ENCODE measurements around the gene MRPL17. TPM values are rescaled to one million over a fixed set of nuclear protein-coding genes. Genes with fewer than 3 reads are reported as not detected.

Gene MRPL17
- total and polyA plus RNA-seq, 9 of the 15 experiments (the other 6 are each of a cell fraction or from before 2014, with no cell fraction given) = 33.9 to 81.6 (median 43.9) TPM

- TF ChIP-seq PHF8 (IDR thresholded peaks at IDR 0.05; ENCODE audit: borderline replicate concordance, low read length) (no peak), ASH1L (IDR thresholded peaks at IDR 0.05; ENCODE audit: borderline replicate concordance, low read depth, partially characterized antibody) (no peak), CGGBP1 (CRISPR knock-in tag; IDR thresholded peaks at IDR 0.05) (no peak), HMBOX1 (IDR thresholded peaks at IDR 0.05) (peak; percentile 34; the same call in 1 of the 2 replicates), DNMT1 (IDR thresholded peaks at IDR 0.05) (no peak), ZNF282 (CRISPR knock-in tag; IDR thresholded peaks at IDR 0.05) (no peak), THRAP3 (IDR thresholded peaks at IDR 0.05; ENCODE audit: borderline replicate concordance) (no peak), MBD2 (IDR thresholded peaks at IDR 0.05; ENCODE audit: borderline replicate concordance, low read depth) (no peak), GMEB1 (CRISPR knock-in tag; IDR thresholded peaks at IDR 0.05) (no peak), PTTG1 (tag; IDR thresholded peaks at IDR 0.05; ENCODE audit: low read depth) (no peak), TEAD4 (IDR thresholded peaks at IDR 0.05; ENCODE audit: low read length) (0 out of 2 replicates have a peak, but pooled peaks have one; percentile 12), TEAD4 (CRISPR knock-in tag; IDR thresholded peaks at IDR 0.05; ENCODE audit: borderline replicate concordance) (no peak), BHLHE40 (IDR thresholded peaks at IDR 0.05; ENCODE audit: low read length) (no peak), TAF1 (IDR thresholded peaks at IDR 0.05; ENCODE audit: control insufficient read depth, extremely low read depth, insufficient read depth, low read length, severe bottlenecking) (no peak), MTF1 (CRISPR knock-in tag; IDR thresholded peaks at IDR 0.05; ENCODE audit: borderline replicate concordance) (no peak), RERE (CRISPR knock-in tag; IDR thresholded peaks at IDR 0.05; ENCODE audit: borderline replicate concordance) (no peak)
Measured at GRCh38 chr11:6727971-6728760, 45.0 kb upstream of the MRPL17 start (continued).

All from K562 (cell line).